Type B pancreatic cell (in vitro differentiated cells): ENCODE measurements around the gene FAM83D. TPM values are rescaled to one million over a fixed set of nuclear protein-coding genes. Genes with fewer than 3 reads are reported as not detected.

Experiments
- DNase-seq: peaks from one replicate; pipeline ENCODE4 v3.0.0; 2021; ENCODE audit warnings: mixed read lengths; ENCODE audit not compliant: unreplicated experiment; ENCODE audit errors: extremely low spot score
- H3K27ac Mint-ChIP-seq: 2 replicates; pipeline ENCODE4 v1.8.0; 2021; ENCODE audit warnings: mild to moderate bottlenecking, mixed read lengths
- H3K27me3 Mint-ChIP-seq: 2 replicates; pipeline ENCODE4 v1.8.0; 2021; ENCODE audit warnings: mixed read lengths
- H3K36me3 Mint-ChIP-seq: 2 replicates; pipeline ENCODE4 v1.8.0; 2021; ENCODE audit warnings: mixed read lengths
- H3K4me1 Mint-ChIP-seq: one replicate; pipeline ENCODE4 v1.8.0; 2021; ENCODE audit warnings: mixed read lengths; ENCODE audit not compliant: unreplicated experiment
- H3K4me3 Mint-ChIP-seq: 2 replicates; pipeline ENCODE4 v1.8.0; 2021; ENCODE audit warnings: mild to moderate bottlenecking, mixed read lengths
- H3K9me3 Mint-ChIP-seq: 2 replicates; pipeline ENCODE4 v1.8.0; 2021; ENCODE audit warnings: mixed read lengths
- total RNA-seq: library from RNA; stranded (reverse); gene quantifications from 2 replicates; pipeline ENCODE4 v1.2.1, GENCODE V29; 2021; ENCODE audit warnings: low replicate concordance
- TF ChIP-seq, protein P1 (sequence below): fragments of 200-600 bp; sonication (generic); conservative IDR thresholded peaks from 2 replicates; pipeline ENCODE4 v1.5.0; 2021; ENCODE audit warnings: antibody characterized with exemption, mild to moderate bottlenecking

The FAM83D gene
- total RNA-seq, 1 donor from 2014 or later = 23.1 TPM

GRCh38 chr20:38882600-38882999 is 43.6 kb upstream of the FAM83D start:
- no peaks in the 10 kb centered on the region for H3K36me3 Mint-ChIP-seq
- TF ChIP-seq, protein P1, sequence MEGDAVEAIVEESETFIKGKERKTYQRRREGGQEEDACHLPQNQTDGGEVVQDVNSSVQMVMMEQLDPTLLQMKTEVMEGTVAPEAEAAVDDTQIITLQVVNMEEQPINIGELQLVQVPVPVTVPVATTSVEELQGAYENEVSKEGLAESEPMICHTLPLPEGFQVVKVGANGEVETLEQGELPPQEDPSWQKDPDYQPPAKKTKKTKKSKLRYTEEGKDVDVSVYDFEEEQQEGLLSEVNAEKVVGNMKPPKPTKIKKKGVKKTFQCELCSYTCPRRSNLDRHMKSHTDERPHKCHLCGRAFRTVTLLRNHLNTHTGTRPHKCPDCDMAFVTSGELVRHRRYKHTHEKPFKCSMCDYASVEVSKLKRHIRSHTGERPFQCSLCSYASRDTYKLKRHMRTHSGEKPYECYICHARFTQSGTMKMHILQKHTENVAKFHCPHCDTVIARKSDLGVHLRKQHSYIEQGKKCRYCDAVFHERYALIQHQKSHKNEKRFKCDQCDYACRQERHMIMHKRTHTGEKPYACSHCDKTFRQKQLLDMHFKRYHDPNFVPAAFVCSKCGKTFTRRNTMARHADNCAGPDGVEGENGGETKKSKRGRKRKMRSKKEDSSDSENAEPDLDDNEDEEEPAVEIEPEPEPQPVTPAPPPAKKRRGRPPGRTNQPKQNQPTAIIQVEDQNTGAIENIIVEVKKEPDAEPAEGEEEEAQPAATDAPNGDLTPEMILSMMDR = no peak
- H3K27ac Mint-ChIP-seq = no peak overlapping the region
- H3K27me3 Mint-ChIP-seq = peaks cover 48% of the 10 kb centered on the region
- DNase-seq = no peak
- H3K9me3 Mint-ChIP-seq = no peaks in the 10 kb centered on the region
- H3K4me1 Mint-ChIP-seq = no peaks in the 10 kb centered on the region
- no peak overlapping the region for H3K4me3 Mint-ChIP-seq

- Mint-ChIP-seq H3K27me3 (peaks cover 42% of the 10 kb centered on the region), H3K27ac (no peak overlapping the region), H3K4me3 (no peak overlapping the region), H3K9me3 (no peaks in the 10 kb centered on the region), H3K4me1 (no peaks in the 10 kb centered on the region), H3K36me3 (no peaks in the 10 kb centered on the region)
- no peak for DNase-seq
- TF ChIP-seq, protein P1 = no peak
Measured at GRCh38 chr20:38883081-38883980, 42.9 kb upstream of the FAM83D start.

GRCh38 chr20:38883981-38884733 is 42.1 kb upstream of the FAM83D start:
- Mint-ChIP-seq H3K9me3 (no peaks in the 10 kb centered on the region), H3K4me1 (no peaks in the 10 kb centered on the region), H3K36me3 (no peaks in the 10 kb centered on the region), H3K4me3 (no peak overlapping the region), H3K27me3 (peaks cover 34% of the 10 kb centered on the region), H3K27ac (no peak overlapping the region)
- TF ChIP-seq, protein P1 = no peak
- no peak for DNase-seq

- Mint-ChIP-seq H3K4me1 (no peaks in the 10 kb centered on the region), H3K27me3 (peaks cover 27% of the 10 kb centered on the region), H3K9me3 (no peaks in the 10 kb centered on the region), H3K36me3 (no peaks in the 10 kb centered on the region), H3K27ac (no peak overlapping the region), H3K4me3 (no peak overlapping the region)
- TF ChIP-seq, protein P1 = no peak
- no peak for DNase-seq
Measured at GRCh38 chr20:38885357-38885756, 40.9 kb upstream of the FAM83D start.

DNA sequence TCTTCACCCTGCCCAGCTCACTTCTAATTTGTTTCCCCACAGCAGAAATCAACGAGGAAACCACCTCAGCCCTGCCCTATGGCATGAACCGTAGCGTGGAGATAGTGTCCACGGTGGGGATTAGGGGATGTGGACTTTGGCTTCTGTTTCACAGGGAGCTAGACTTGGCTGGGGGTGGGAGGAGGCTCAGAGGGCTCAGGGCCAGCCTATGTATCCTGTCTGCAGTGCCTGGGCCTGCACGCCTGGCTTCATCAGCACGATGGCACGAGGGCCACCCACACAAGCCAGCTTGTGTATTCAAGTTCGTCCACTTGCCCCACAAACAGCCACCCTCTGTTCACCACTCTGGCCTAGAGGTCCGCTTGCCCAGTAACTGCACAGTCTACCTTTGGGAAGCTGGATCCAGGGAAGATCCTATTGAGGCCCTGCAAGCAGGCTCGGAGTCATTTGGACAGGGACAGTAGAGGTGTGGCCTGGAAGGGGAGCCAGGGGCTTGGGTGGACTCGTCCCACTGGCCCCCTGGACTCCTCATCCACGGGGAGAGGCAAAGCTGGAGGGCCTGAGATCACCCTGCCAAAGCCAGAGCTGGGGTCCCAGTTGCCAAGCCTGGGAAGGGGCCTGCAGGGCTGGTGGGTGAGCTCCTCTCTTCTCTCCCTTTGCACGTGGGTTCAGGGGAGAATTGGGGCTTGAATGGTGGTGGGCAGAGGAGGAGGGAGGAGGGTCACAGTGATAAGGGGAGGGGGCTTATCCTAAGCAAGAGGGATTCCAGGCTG is 38.0 kb upstream of the FAM83D start:
- H3K36me3 Mint-ChIP-seq = no peaks in the 10 kb centered on the region
- H3K4me3 Mint-ChIP-seq = no peak overlapping the region
- no peak overlapping the region for H3K27ac Mint-ChIP-seq
- no peaks in the 10 kb centered on the region for H3K4me1 Mint-ChIP-seq
- peaks cover 15% of the 10 kb centered on the region for H3K27me3 Mint-ChIP-seq
- no peak for DNase-seq
- TF ChIP-seq, protein P1 = no peak
- no peaks in the 10 kb centered on the region for H3K9me3 Mint-ChIP-seq
